Fibroblast of peridontal ligament (primary cell): ENCODE measurements around the gene FOXK2.

Experiments
- DNase-seq: peaks from one replicate; pipeline ENCODE4 v3.0.0-alpha.2; 2010; ENCODE audit errors: extremely low read depth

The FOXK2 gene

GRCh38 chr17:82590216-82590615 is 70.7 kb downstream of the FOXK2 start:
- no peak for DNase-seq

DNA sequence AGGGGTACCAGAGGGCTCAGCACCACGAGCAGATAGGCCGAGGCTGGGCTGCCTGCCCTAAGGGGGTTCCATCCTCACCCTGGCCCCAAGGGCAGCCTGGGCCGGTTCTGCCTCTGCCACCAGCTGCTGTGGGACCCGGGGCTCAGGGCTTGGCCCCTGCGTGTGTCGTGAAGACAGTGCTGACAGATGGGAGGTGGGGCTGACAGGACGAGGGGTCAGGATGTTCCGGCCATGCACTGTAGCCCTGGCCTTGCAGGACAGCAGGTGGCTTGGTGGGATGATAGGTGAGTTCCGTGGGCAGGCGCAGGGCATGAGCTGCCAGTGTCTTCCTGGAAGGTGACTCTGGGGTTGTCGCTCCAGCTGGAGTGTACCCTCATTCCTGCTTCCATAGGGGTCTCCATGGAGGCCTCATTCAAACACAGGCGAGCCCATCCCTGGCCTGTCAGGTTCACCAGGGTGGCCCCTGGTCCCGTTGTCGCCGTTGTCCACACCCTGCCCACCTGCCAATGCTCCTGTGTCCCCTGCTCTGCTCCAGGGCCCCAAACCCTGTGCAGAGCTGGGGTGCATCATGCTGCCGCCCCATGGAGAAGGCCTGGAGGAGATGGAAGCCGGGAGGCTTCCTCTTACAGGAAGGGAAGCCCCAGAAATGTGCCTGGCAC is 71.5 kb downstream of the FOXK2 start:
- no peak for DNase-seq

GRCh38 chr17:82592289-82592766 is 72.8 kb downstream of the FOXK2 start:
- no peak for DNase-seq

- peak; percentile 81 for DNase-seq
These were observed 73.4 kb downstream of the FOXK2 start for GRCh38 chr17:82592767-82593589.

DNA sequence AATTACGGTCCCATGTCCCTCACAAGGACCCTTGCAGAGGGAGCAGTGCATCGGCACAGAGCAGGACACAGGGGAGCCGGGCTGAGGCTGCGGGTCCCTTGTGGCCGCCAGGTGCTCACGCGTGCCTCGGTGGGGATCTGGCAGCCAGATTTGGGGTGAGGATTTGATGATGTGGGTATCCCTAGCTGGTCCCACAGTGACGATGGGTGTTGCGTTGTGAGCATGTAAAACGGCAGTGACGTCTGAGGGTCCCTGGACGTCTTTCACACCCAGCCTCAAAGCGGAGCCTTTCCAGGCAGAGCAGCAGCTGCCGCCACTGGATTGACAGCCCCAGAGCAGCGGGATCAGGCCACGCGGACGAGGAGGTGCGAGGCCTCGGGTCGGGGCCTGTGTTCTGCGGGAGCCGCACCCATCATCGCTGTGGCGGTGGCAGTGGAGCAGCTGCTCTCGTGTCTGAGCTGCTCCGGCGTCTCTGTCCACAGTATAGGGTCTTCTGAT is 74.1 kb downstream of the FOXK2 start:
- DNase-seq: peak; percentile 19

DNA sequence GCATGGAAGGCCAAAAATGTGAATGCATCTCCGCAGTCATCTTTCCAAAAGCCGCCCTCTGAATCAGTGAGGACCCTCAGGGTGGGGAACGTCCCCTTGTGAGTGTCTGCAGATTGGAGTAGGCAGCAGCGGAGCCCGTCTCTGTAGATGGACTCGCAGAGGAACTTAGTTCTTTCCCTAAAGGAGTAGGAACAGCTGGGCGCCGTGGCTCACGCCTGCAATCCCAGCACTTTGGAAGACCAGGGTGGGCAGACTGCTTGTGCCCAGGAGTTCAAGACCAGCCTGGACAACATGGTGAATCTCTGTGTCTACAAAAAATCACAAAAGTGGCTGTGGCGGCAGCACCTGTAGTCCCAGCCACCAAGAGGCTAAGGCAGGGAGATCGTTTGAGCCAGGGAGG is 75.0 kb downstream of the FOXK2 start:
- DNase-seq: no peak

GRCh38 chr17:82595893-82596292 is 76.4 kb downstream of the FOXK2 start:
- DNase-seq: no peak

- no peak for DNase-seq
These were observed 76.8 kb downstream of the FOXK2 start for GRCh38 chr17:82596296-82596695.

GRCh38 chr17:82596837-82597672 is 77.5 kb downstream of the FOXK2 start:
- no peak for DNase-seq

DNA sequence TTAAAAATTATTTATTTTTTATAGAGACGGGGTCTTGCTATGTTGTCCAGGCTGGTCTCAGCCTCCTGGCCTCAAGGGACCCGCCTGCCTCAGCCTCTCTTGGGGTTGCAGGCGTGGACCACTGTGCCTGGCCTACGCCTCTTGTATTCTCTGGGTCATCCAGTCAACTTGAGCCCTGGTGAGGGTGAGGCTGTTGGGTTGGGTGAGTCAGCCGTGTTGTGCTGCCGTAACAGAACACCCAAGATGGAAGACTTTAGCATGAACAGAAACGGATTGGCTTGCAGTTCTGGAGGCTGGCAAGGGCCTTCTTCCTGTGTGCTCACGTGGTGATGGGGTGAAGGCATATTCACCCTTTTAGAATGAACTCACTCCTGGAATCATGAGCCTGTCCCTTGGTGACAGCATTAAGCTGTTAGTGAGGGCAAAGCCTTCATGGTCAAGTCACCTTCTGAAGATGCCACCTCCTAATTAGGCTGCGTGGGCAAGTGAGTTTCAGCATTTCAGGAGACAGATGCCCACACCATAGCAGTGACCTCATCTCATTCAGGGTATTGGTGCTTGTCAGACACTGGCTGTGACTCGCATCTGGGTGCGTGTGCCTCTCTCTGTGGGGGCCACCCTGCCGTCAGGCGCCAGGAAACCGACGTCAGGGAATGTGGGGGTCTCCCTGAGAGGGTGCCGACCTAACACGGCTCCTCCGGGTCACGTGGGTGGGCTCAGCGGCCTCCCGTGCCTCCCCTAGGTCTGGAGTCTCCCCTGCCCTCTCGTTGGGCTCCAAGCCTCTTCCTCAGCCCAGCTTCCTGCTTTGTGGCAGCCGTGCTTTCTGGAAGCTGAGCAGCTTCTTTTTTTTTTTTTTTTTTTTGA is 79.0 kb downstream of the FOXK2 start:
- peak; percentile 48 for DNase-seq

DNA sequence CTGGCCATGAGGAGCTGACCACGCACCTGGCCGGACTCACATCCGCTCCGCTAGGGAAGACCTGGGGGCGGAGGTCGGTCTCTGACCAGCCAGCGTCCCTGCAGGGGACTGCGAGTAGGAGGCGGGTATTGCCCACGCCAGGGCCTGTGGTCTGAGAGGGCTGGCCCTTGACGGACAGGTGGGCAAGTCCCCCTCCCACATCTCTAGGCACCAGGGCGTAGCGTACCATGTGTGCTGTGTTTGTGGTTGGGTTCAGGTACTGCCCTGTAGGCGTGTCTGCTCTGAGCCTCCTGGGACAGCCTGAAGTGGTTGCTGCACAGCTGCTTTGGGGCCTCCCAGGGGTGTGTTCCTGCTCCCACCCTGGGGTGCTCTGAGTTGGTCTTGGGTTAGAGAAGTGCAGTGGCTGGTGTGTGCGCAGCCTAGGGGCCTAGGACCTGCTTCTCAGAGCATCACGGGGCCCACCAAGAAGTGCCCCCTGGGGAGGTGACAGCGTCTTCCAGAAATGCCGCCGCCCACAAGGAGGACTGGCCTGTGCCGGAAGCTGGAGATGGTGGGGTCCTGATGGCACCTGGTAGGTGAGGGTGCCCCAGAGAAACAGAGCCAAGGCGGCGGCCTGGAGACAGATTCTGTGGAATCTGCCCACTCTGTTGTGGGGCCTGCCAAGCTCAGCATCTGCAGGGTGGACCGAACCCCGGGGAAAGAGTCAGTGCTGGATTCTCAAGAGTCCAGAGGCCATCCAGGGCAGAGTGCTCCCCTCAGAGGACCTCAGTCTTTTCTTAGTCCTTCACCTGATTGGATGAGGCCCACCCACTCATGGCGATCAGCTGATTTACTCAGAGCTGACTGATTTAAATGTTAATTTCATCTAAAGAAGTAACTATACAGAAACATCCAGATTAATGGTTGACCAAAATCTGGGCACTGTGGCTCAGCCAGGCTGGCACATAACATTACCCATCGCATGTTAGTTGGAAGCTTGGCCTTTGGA is 80.4 kb downstream of the FOXK2 start:
- DNase-seq: no peak

DNA sequence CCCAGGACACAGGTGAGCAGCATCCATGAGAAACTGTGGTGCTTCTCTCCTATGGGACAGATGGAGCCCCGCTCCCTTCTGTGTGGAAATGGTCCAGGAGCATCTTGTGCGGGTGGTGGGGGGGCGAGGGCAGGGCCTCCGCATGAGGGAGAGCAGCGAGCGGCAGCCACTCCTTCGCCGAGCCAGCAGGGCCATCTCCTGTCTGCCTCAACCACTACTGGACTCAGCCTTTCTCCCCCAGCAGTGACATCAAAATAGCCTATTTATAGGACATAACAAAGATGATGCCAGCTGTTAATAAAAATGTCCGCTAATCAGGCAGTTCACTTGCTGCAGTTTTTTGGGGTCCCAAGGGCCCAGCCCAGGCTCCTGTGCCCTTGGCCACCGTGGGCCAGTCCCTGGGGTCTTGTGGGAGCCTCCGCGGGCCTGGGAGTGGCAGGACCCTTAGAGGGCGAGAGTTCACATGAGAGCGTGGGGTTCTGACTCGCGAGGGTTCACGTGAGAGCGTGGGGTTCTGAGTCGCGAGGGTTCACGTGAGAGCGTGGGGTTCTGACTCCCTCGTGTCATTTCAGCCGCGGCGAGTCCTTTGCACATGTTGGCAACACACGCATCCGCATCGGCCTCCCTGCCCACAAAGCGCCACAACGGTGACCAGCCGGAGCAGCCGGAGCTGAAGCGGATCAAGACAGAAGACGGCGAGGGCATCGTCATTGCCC is 81.4 kb downstream of the FOXK2 start:
- no peak for DNase-seq

DNA sequence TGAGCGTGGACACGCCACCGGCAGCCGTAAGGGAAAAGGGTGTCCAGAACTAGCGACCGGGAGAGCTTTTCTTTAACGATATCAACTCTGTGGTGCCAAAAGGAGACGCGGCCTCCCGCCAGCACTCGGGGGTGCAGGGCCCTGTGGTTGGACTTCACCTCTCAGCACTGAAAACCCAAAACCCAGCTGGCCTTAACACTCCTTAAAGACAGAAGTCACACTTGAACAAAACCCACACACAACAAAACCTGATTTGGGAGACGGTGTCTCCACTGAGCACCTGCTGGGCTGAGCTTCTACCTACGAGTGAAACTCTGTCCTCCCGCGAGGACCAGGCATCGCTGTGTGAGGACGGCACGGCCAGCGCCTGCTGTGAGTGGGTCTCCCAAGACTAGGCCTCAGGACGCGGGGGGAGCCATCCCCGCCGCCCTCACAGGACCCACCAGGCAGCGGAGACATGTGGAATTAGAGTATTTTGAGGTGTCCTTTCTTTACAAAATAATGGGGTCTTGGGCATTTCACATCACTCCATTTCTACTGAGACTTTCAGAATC is 82.0 kb downstream of the FOXK2 start:
- DNase-seq: no peak

- DNase-seq: no peak
These were observed 83.0 kb downstream of the FOXK2 start for GRCh38 chr17:82602487-82602886.

DNA sequence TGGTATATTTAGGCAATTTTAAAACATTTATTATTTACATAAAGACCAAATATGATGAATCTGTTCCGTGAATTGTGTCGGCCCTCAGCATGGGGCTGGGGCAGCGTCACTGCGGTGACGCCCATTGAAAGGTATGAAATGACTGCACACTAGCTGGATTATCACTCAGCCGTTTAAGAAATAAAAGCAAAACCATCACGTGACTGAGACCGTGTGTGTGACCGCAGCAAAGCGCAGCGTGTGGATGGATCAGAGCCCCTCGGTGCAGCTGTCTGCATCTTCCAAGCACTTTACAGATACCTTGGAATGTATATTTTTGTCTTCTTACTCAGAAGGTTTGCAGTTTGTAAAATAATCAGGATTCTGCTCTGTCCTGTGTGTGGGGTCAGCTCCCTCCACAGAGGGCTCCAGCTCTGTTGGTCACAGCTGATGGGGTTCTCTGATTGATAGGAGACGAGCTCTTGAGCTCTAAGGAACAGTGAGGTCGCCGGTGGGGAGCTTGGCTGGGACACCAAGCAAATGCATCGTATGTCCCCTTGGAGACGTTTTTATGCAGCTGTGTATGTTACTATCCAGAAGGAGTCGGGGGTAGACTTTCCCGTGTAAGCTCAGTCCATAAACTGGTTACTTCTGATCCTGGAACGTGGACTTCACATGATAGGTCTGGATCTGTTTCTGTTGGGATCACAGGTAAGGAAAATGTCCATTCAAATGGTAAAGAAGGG is 83.6 kb downstream of the FOXK2 start:
- no peak for DNase-seq

DNA sequence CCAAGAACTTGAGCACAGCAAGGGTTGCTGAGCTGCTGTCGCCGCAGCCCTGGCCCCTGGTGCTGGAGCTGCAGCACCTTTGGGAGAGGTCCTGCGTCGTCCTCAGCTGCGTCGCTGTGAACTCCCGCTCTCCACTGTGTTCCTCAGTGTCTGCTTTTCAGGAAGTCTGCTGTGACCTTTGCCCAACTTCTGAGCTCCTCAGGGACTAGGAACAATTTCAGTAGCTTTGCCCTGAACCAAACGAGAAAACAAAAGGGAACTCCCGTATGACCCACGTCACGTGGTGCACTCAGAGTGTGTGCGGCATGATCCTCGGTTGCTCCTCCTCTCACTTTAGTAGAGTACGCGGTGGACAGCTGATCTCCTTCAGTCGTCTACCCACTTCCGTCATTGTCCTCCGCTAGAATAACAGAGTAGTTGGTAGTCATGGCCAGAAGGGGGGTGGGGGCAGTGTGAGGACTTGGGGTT is 84.5 kb downstream of the FOXK2 start:
- DNase-seq: peak; percentile 22

GRCh38 chr17:82604532-82604931 is 85.0 kb downstream of the FOXK2 start:
- DNase-seq: no peak

GRCh38 chr17:82605939-82606600 is 86.5 kb downstream of the FOXK2 start:
- no peak for DNase-seq
